Thymus (tissue), 11 donors: Measurements from ENCODE around the gene BOD1L1. TPM values are rescaled to one million over a fixed set of nuclear protein-coding genes. Genes with fewer than 3 reads are reported as not detected.

Experiments
- DNase-seq, 9 donors: peaks; one replicate each; pipeline ENCODE4 v3.0.0-alpha.2; 2013; ENCODE audit warnings: low spot score in 9 of 9, low read depth in 6 of 9, missing footprints in 1 of 9
- H3K27ac ChIP-seq, 2 donors: one replicate each; pipeline ENCODE4 v1.5.1; 2013; ENCODE audit warnings: control low read depth in 1 of 2, low read depth in 1 of 2, low read length in 1 of 2, mild to moderate bottlenecking in 1 of 2, moderate library complexity in 1 of 2
- H3K27me3 ChIP-seq, 2 donors: one replicate each; pipeline ENCODE4 v1.5.1; 2013; ENCODE audit warnings: low read length in 1 of 2; ENCODE audit not compliant: control insufficient read depth in 2 of 2, insufficient read depth in 1 of 2
- H3K36me3 ChIP-seq, 2 donors: one replicate each; pipeline ENCODE4 v1.5.1; 2013; ENCODE audit warnings: low read length in 1 of 2, mild to moderate bottlenecking in 1 of 2, moderate library complexity in 1 of 2; ENCODE audit not compliant: control insufficient read depth in 2 of 2, insufficient read depth in 2 of 2
- H3K4me1 ChIP-seq, 2 donors: one replicate each; pipeline ENCODE4 v1.5.1; 2013; ENCODE audit warnings: low read length in 2 of 2; ENCODE audit not compliant: control insufficient read depth in 2 of 2, insufficient read depth in 2 of 2
- H3K4me3 ChIP-seq, 2 donors: one replicate each; pipeline ENCODE4 v1.5.1; 2013; ENCODE audit warnings: low read length in 2 of 2, control low read depth in 1 of 2, mild to moderate bottlenecking in 1 of 2
- H3K9me3 ChIP-seq, 2 donors: one replicate each; pipeline ENCODE4 v1.5.1; 2013; ENCODE audit warnings: low read length in 1 of 2, mild to moderate bottlenecking in 1 of 2; ENCODE audit not compliant: control insufficient read depth in 2 of 2, insufficient read depth in 1 of 2
- WGBS: extraction: QIAGEN DNeasy Blood & Tissue Kit; methylation state at CpG from one replicate; pipeline ENCODE4 v1.1.7; 2013; 5-methylcytosine and 5-hydroxymethylcytosine counted together
- polyA plus RNA-seq: library from polyadenylated mRNA; stranded (reverse); fragments of 200-250 nt; gene quantifications from one replicate; pipeline ENCODE4 v1.2.3, GENCODE V29; 2013
- total RNA-seq: library from RNA; stranded (reverse); fragments of 120-200 nt; gene quantifications from one replicate; pipeline ENCODE4 v1.2.4, GENCODE V29; 2013
- donor health status: healthy.

The BOD1L1 gene
- total and polyA plus RNA-seq, 2 donors, result 20.0 to 27.1 TPM

GRCh38 chr4:13525606-13526281 lies 101.8 kb downstream of the BOD1L1 start:
- no peak for DNase-seq
- 51% methylated on average over 4 of the region's 4 CpGs for WGBS
- H3K27me3 ChIP-seq, result peaks cover 89 to 100% of the 10 kb centered on the region in 2 donors

GRCh38 chr4:13524504-13525243 lies 102.9 kb downstream of the BOD1L1 start:
- Histone ChIP-seq H3K36me3 (no peaks in the 10 kb centered on the region), H3K27me3 (peaks cover 82 to 98% of the 10 kb centered on the region in 2 donors), H3K4me3 (no peak overlapping the region), H3K27ac (no peak overlapping the region), H3K9me3 (peaks cover 15 to 17% of the 10 kb centered on the region in 2 donors), H3K4me1 (peaks cover 0 to 2% of the 10 kb centered on the region in 2 donors)
- no peak for DNase-seq
- WGBS, result 18% methylated on average over 36 of the region's 36 CpGs

More at GRCh38 chr4:13525606-13526281, 101.8 kb downstream of the BOD1L1 start:
- Histone ChIP-seq H3K27ac (no peak overlapping the region), H3K36me3 (no peaks in the 10 kb centered on the region), H3K9me3 (peaks cover 15 to 18% of the 10 kb centered on the region in 2 donors), H3K4me1 (peaks cover 0 to 2% of the 10 kb centered on the region in 2 donors), H3K4me3 (no peak overlapping the region)

- Histone ChIP-seq H3K36me3 (no peaks in the 10 kb centered on the region), H3K4me3 (no peak overlapping the region), H3K27me3 (peaks cover 74 to 93% of the 10 kb centered on the region in 2 donors), H3K27ac (no peak overlapping the region), H3K9me3 (peaks cover 15 to 17% of the 10 kb centered on the region in 2 donors), H3K4me1 (peaks cover 0 to 2% of the 10 kb centered on the region in 2 donors)
- 19% methylated on average over 59 of the region's 59 CpGs for WGBS
- DNase-seq, result no peak
These were observed 103.7 kb downstream of the BOD1L1 start for GRCh38 chr4:13523591-13524503.

- WGBS, result 9% methylated on average over 17 of the region's 17 CpGs
- Histone ChIP-seq H3K4me3 (no peak overlapping the region), H3K4me1 (peaks cover 0 to 2% of the 10 kb centered on the region in 2 donors), H3K9me3 (peaks cover 15 to 17% of the 10 kb centered on the region in 2 donors), H3K27me3 (peaks cover 67 to 87% of the 10 kb centered on the region in 2 donors), H3K36me3 (no peaks in the 10 kb centered on the region), H3K27ac (no peak overlapping the region)
- DNase-seq, result peak in 1 of 9 donors; percentile 5
These were observed 104.4 kb downstream of the BOD1L1 start for GRCh38 chr4:13523105-13523477.

GRCh38 chr4:13522282-13523104 lies 105.0 kb downstream of the BOD1L1 start:
- Histone ChIP-seq H3K9me3 (peaks cover 15 to 17% of the 10 kb centered on the region in 2 donors), H3K4me3 (no peak overlapping the region), H3K4me1 (peaks cover 0 to 2% of the 10 kb centered on the region in 2 donors), H3K27ac (no peak overlapping the region), H3K27me3 (peaks cover 61 to 81% of the 10 kb centered on the region in 2 donors), H3K36me3 (no peaks in the 10 kb centered on the region)
- 2% methylated on average over 49 of the region's 49 CpGs for WGBS
- peak in 1 of 9 donors; percentile 12 for DNase-seq

- H3K4me3 ChIP-seq, result no peak overlapping the region
- peaks cover 0 to 2% of the 10 kb centered on the region in 2 donors for H3K4me1 ChIP-seq
- no peak for DNase-seq
- H3K27me3 ChIP-seq, result peaks cover 47 to 68% of the 10 kb centered on the region in 2 donors
- no peaks in the 10 kb centered on the region for H3K36me3 ChIP-seq
- H3K9me3 ChIP-seq, result peaks cover 15 to 17% of the 10 kb centered on the region in 2 donors
- 48% methylated on average over 2 of the region's 2 CpGs for WGBS
- no peak overlapping the region for H3K27ac ChIP-seq
These were observed 106.5 kb downstream of the BOD1L1 start for GRCh38 chr4:13521047-13521446.

Other genes starting within 250 kb of the BOD1L1 start
- 14.6 TPM for gene RAB28, start 143.4 kb downstream of the BOD1L1 start, total RNA-seq
- 21.2 TPM for gene RAB28, start 143.4 kb downstream of the BOD1L1 start, polyA plus RNA-seq
- gene NKX3-2, start 83.2 kb downstream of the BOD1L1 start, total RNA-seq, result under 0.01 TPM
- 0.05 TPM for gene NKX3-2, start 83.2 kb downstream of the BOD1L1 start, polyA plus RNA-seq